Central memory CD8-positive, alpha-beta T cell (primary cell): Measurements from ENCODE around the gene MANSC4.

Source experiments
- ATAC-seq: fragments of 150-1000 bp; cut with Tn5 transposase; replicated peaks from 2 replicates; pipeline ENCODE4 v1.10.0; 2022; ENCODE audit warnings: mild to moderate bottlenecking, moderate FRiP score, moderate number of reproducible peaks; ENCODE audit not compliant: poor library complexity, severe bottlenecking; ENCODE audit errors: extremely low read depth
- DNase-seq, 2 donors: peaks; one replicate each; pipeline ENCODE4 v3.0.0; 2021; ENCODE audit warnings: low spot score in 2 of 2
- H3K27ac Mint-ChIP-seq: one replicate; pipeline ENCODE4 v1.8.0; 2022; ENCODE audit warnings: low read depth, mild to moderate bottlenecking, moderate library complexity, mixed read lengths
- H3K27me3 Mint-ChIP-seq: one replicate; pipeline ENCODE4 v1.8.0; 2022; ENCODE audit warnings: mixed read lengths
- H3K36me3 Mint-ChIP-seq: one replicate; pipeline ENCODE4 v1.8.0; 2022; ENCODE audit warnings: mild to moderate bottlenecking, moderate library complexity, mixed read lengths; ENCODE audit not compliant: insufficient read depth
- H3K4me1 Mint-ChIP-seq: one replicate; pipeline ENCODE4 v1.8.0; 2022; ENCODE audit warnings: mixed read lengths
- H3K4me3 Mint-ChIP-seq: one replicate; pipeline ENCODE4 v1.8.0; 2022; ENCODE audit warnings: mild to moderate bottlenecking, moderate library complexity, mixed read lengths
- H3K9me3 Mint-ChIP-seq: one replicate; pipeline ENCODE4 v1.8.0; 2022; ENCODE audit warnings: mixed read lengths

The MANSC4 gene

GRCh38 chr12:27794818-27795584 is 15.0 kb upstream of the MANSC4 start:
- no peaks in the 10 kb centered on the region for H3K4me1 Mint-ChIP-seq
- ATAC-seq (no peak), DNase-seq (no peak)
- no peak overlapping the region for H3K4me3 Mint-ChIP-seq
- H3K27me3 Mint-ChIP-seq: no peaks in the 10 kb centered on the region
- peaks cover 38% of the 10 kb centered on the region for H3K36me3 Mint-ChIP-seq
- no peak overlapping the region for H3K27ac Mint-ChIP-seq
- no peaks in the 10 kb centered on the region for H3K9me3 Mint-ChIP-seq

- Mint-ChIP-seq H3K27me3 (no peaks in the 10 kb centered on the region), H3K4me3 (no peak overlapping the region), H3K36me3 (peaks cover 22% of the 10 kb centered on the region), H3K4me1 (peaks cover 11% of the 10 kb centered on the region), H3K27ac (no peak overlapping the region), H3K9me3 (no peaks in the 10 kb centered on the region)
- DNase-seq (no peak), ATAC-seq (no peak)
Observed at GRCh38 chr12:27790179-27790578, 10.1 kb upstream of the MANSC4 start.

- H3K4me3 Mint-ChIP-seq: no peak overlapping the region
- peaks cover 13% of the 10 kb centered on the region for H3K36me3 Mint-ChIP-seq
- DNase-seq: no peak
- ATAC-seq: no peak
- peaks cover 25% of the 10 kb centered on the region for H3K4me1 Mint-ChIP-seq
- H3K27ac Mint-ChIP-seq: no peak overlapping the region
- H3K9me3 Mint-ChIP-seq: no peaks in the 10 kb centered on the region
- H3K27me3 Mint-ChIP-seq: no peaks in the 10 kb centered on the region
Observed at GRCh38 chr12:27787559-27787958, 7.5 kb upstream of the MANSC4 start.

- Mint-ChIP-seq H3K27ac (no peak overlapping the region), H3K36me3 (peaks cover 5% of the 10 kb centered on the region), H3K27me3 (no peaks in the 10 kb centered on the region), H3K4me3 (no peak overlapping the region), H3K4me1 (peaks cover 40% of the 10 kb centered on the region), H3K9me3 (no peaks in the 10 kb centered on the region)
- ATAC-seq (no peak), DNase-seq (no peak)
Observed at GRCh38 chr12:27785882-27786570, 6.0 kb upstream of the MANSC4 start.

GRCh38 chr12:27782481-27782880 is 2.4 kb upstream of the MANSC4 start:
- Mint-ChIP-seq H3K9me3 (no peaks in the 10 kb centered on the region), H3K27ac (no peak overlapping the region), H3K27me3 (no peaks in the 10 kb centered on the region), H3K4me3 (peak overlapping the region; percentile 83), H3K4me1 (peaks cover 41% of the 10 kb centered on the region), H3K36me3 (peaks cover 11% of the 10 kb centered on the region)
- DNase-seq (no peak), ATAC-seq (no peak)

GRCh38 chr12:27781680-27782079 is 1.6 kb upstream of the MANSC4 start:
- H3K4me3 Mint-ChIP-seq: peak overlapping the region; percentile 83
- H3K27ac Mint-ChIP-seq: no peak overlapping the region
- H3K27me3 Mint-ChIP-seq: no peaks in the 10 kb centered on the region
- H3K9me3 Mint-ChIP-seq: no peaks in the 10 kb centered on the region
- DNase-seq (no peak), ATAC-seq (no peak)
- peaks cover 11% of the 10 kb centered on the region for H3K36me3 Mint-ChIP-seq
- H3K4me1 Mint-ChIP-seq: peaks cover 38% of the 10 kb centered on the region

GRCh38 chr12:27780612-27781408 is 774 bp upstream of the MANSC4 start:
- no peaks in the 10 kb centered on the region for H3K9me3 Mint-ChIP-seq
- peak overlapping the region; percentile 25 for H3K27ac Mint-ChIP-seq

GRCh38 chr12:27779416-27779919 is 568 bp downstream of the MANSC4 start:
- Mint-ChIP-seq H3K9me3 (no peaks in the 10 kb centered on the region), H3K36me3 (peaks cover 6% of the 10 kb centered on the region), H3K27ac (no peak overlapping the region), H3K4me1 (peaks cover 33% of the 10 kb centered on the region), H3K4me3 (peak overlapping the region; percentile 83), H3K27me3 (no peaks in the 10 kb centered on the region)
- ATAC-seq (peak; percentile 50), DNase-seq (no peak)

More at GRCh38 chr12:27780612-27781408, 774 bp upstream of the MANSC4 start:
- Mint-ChIP-seq H3K36me3 (peaks cover 7% of the 10 kb centered on the region), H3K27me3 (no peaks in the 10 kb centered on the region), H3K4me3 (peak overlapping the region; percentile 83), H3K4me1 (peaks cover 38% of the 10 kb centered on the region)
- peak; percentile 38 for ATAC-seq
- DNase-seq: peak in 1 of 2 donors; percentile 24

- ATAC-seq: no peak
- DNase-seq: no peak
- Mint-ChIP-seq H3K4me3 (peak overlapping the region; percentile 83), H3K4me1 (peaks cover 31% of the 10 kb centered on the region), H3K27me3 (no peaks in the 10 kb centered on the region), H3K36me3 (peaks cover 6% of the 10 kb centered on the region), H3K27ac (no peak overlapping the region), H3K9me3 (no peaks in the 10 kb centered on the region)
Observed at GRCh38 chr12:27778206-27778605, 1.8 kb downstream of the MANSC4 start.

- Mint-ChIP-seq H3K36me3 (peaks cover 6% of the 10 kb centered on the region), H3K4me3 (no peak overlapping the region)
Observed at GRCh38 chr12:27777141-27777540, 2.9 kb downstream of the MANSC4 start.

GRCh38 chr12:27772328-27773049 is 7.5 kb downstream of the MANSC4 start:
- H3K9me3 Mint-ChIP-seq: no peaks in the 10 kb centered on the region
- H3K4me3 Mint-ChIP-seq: no peak overlapping the region
- DNase-seq (no peak), ATAC-seq (no peak)
- no peaks in the 10 kb centered on the region for H3K27me3 Mint-ChIP-seq
- peaks cover 6% of the 10 kb centered on the region for H3K4me1 Mint-ChIP-seq
- H3K27ac Mint-ChIP-seq: no peak overlapping the region
- H3K36me3 Mint-ChIP-seq: no peaks in the 10 kb centered on the region

More at GRCh38 chr12:27777141-27777540, 2.9 kb downstream of the MANSC4 start:
- no peak for ATAC-seq
- Mint-ChIP-seq H3K9me3 (no peaks in the 10 kb centered on the region), H3K27ac (no peak overlapping the region), H3K27me3 (no peaks in the 10 kb centered on the region), H3K4me1 (peaks cover 26% of the 10 kb centered on the region)
- DNase-seq: no peak
